Activated naive CD4-positive, alpha-beta T cell treated with anti-CD3 and anti-CD28 coated beads for 36 hours (primary cell): ENCODE data around the gene E2F6. TPM values are rescaled to one million over a fixed set of nuclear protein-coding genes. Genes with fewer than 3 reads are reported as not detected.

Experiments used
- CTCF ChIA-PET: fragments of 350-600 bp; sonication (Branson Sonifier 250); formaldehyde crosslinking; loops from one replicate; lab custom pipeline; 2021; ENCODE audit warnings: antibody characterized with exemption; lab: Charles Lee
- DNase-seq: peaks from one replicate; pipeline ENCODE4 v3.0.0-alpha.2; 2020
- H3K27ac Mint-ChIP-seq: one replicate; pipeline ENCODE4 v1.8.0; 2021; ENCODE audit warnings: mild to moderate bottlenecking, mixed read lengths
- H3K27me3 Mint-ChIP-seq: one replicate; pipeline ENCODE4 v1.8.0; 2021; ENCODE audit warnings: low read depth, mixed read lengths
- H3K36me3 Mint-ChIP-seq: one replicate; pipeline ENCODE4 v1.8.0; 2021; ENCODE audit warnings: low read depth, mixed read lengths
- H3K4me1 Mint-ChIP-seq: one replicate; pipeline ENCODE4 v1.8.0; 2021; ENCODE audit warnings: low read depth, mixed read lengths
- H3K4me3 Mint-ChIP-seq: one replicate; pipeline ENCODE4 v1.8.0; 2021; ENCODE audit warnings: mild to moderate bottlenecking, moderate library complexity, mixed read lengths
- H3K9me3 Mint-ChIP-seq: one replicate; pipeline ENCODE4 v1.8.0; 2021; ENCODE audit warnings: mixed read lengths
- intact Hi-C: fragments of 100-400 bp; cut with micrococcal nuclease; formaldehyde crosslinking; loops from one replicate; pipeline ENCODE4 v1.15.1; 2023
- total RNA-seq, 2 experiments: library from RNA; stranded (reverse); gene quantifications; one replicate each; pipeline ENCODE4 v1.2.3, GENCODE V29; 2021

Gene E2F6
- total RNA-seq, 2 experiments from 2014 or later: 8.7 to 9.4 TPM

- Mint-ChIP-seq H3K36me3 (peaks cover 30% of the 10 kb centered on the region), H3K4me1 (no peaks in the 10 kb centered on the region), H3K27me3 (no peaks in the 10 kb centered on the region), H3K27ac (no peak overlapping the region), H3K9me3 (peaks cover 15% of the 10 kb centered on the region), H3K4me3 (no peak overlapping the region)
- CTCF ChIA-PET: interaction anchor here (0.7 to 0.9 kb wide), 2 partner anchors 209 to 306 kb away, joined by 3 read pairs; a partner anchor contains a TSS
- intact Hi-C loops: no loop called here
- DNase-seq: no peak
Measured at GRCh38 chr2:11438555-11439080, 27.3 kb downstream of the E2F6 start.

DNA sequence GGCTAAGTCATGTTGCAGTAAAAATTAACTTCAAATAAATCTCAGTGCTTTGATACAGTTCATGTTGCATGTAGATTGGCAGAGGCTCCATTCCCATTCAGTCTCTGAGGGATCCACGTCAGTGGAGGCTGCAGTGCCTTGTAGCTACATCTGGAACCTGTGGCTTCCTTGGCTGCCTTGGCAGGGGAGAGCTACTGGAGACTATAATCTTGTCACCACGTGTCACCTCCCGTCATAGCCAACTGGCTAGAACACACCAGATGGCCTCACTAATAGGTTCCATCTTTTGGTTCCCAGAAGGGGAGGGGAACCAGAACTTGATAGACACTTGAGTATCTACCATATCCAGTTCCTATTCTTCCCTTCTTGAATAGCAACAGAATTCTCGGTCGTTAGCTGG lies 28.4 kb downstream of the E2F6 start:
- no peaks in the 10 kb centered on the region for H3K27me3 Mint-ChIP-seq
- intact Hi-C loops: no loop called here
- CTCF ChIA-PET: interaction anchor here (0.9 kb wide), 1 partner anchor 305 kb away, joined by 3 read pairs; a partner anchor contains a TSS

GRCh38 chr2:11435036-11435435 lies 30.9 kb downstream of the E2F6 start:
- Mint-ChIP-seq H3K27me3 (no peaks in the 10 kb centered on the region), H3K9me3 (peaks cover 3% of the 10 kb centered on the region), H3K4me3 (no peak overlapping the region), H3K27ac (no peak overlapping the region), H3K4me1 (no peaks in the 10 kb centered on the region), H3K36me3 (peaks cover 6% of the 10 kb centered on the region)
- no peak for DNase-seq
- CTCF ChIA-PET: no interaction called here
- intact Hi-C loops: no loop called here

More for the DNA sequence above, 28.4 kb downstream of the E2F6 start:
- Mint-ChIP-seq H3K4me1 (no peaks in the 10 kb centered on the region), H3K27ac (no peak overlapping the region), H3K4me3 (no peak overlapping the region), H3K9me3 (peaks cover 10% of the 10 kb centered on the region), H3K36me3 (peaks cover 22% of the 10 kb centered on the region)
- DNase-seq: no peak

- H3K27ac Mint-ChIP-seq: no peak overlapping the region
- peaks cover 3% of the 10 kb centered on the region for H3K9me3 Mint-ChIP-seq
- H3K27me3 Mint-ChIP-seq: no peaks in the 10 kb centered on the region
- peaks cover 4% of the 10 kb centered on the region for H3K36me3 Mint-ChIP-seq
- H3K4me1 Mint-ChIP-seq: no peaks in the 10 kb centered on the region
- CTCF ChIA-PET: interaction anchor here (0.5 kb wide), 1 partner anchor 616 kb away, joined by 4 read pairs; no protein-coding TSS in a partner anchor
- DNase-seq: no peak
- intact Hi-C loops: no loop called here
- H3K4me3 Mint-ChIP-seq: no peak overlapping the region
Measured at GRCh38 chr2:11434443-11434842, 31.5 kb downstream of the E2F6 start.

- Mint-ChIP-seq H3K27ac (no peak overlapping the region), H3K36me3 (peaks cover 4% of the 10 kb centered on the region), H3K4me3 (no peak overlapping the region), H3K27me3 (no peaks in the 10 kb centered on the region), H3K9me3 (peaks cover 3% of the 10 kb centered on the region), H3K4me1 (no peaks in the 10 kb centered on the region)
- CTCF ChIA-PET: interaction anchor here (0.5 kb wide), 1 partner anchor 616 kb away, joined by 4 read pairs; no protein-coding TSS in a partner anchor
- intact Hi-C loops: no loop called here
- DNase-seq: no peak
Measured at GRCh38 chr2:11433822-11434221, 32.1 kb downstream of the E2F6 start.

DNA sequence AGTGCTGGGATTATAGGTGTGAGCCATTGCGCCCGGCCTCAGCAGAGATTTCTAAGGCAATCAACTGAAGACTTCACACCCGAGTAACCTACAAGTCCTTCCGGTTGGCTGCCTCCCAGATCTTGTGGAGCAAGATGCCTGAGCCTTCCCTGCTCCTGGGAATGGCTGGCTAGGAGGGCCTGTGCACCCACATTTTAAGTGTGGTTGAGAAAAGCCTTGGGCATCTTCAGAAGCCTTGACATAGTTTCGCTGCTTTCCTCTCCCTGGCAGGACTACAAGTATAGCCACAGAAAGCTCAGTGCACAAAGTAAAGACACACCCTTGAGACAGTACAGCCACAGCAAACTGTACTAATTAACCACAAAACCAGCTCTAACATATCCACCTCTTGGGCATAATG lies 35.2 kb downstream of the E2F6 start:
- no peak for DNase-seq
- H3K36me3 Mint-ChIP-seq: peaks cover 2% of the 10 kb centered on the region
- no peak overlapping the region for H3K4me3 Mint-ChIP-seq
- H3K4me1 Mint-ChIP-seq: no peaks in the 10 kb centered on the region
- H3K27ac Mint-ChIP-seq: no peak overlapping the region
- intact Hi-C loops: no loop called here
- H3K27me3 Mint-ChIP-seq: no peaks in the 10 kb centered on the region
- CTCF ChIA-PET: interaction anchor here (1.6 kb wide), 1 partner anchor 13 kb away, joined by 5 read pairs; no protein-coding TSS in a partner anchor
- peaks cover 3% of the 10 kb centered on the region for H3K9me3 Mint-ChIP-seq

DNA sequence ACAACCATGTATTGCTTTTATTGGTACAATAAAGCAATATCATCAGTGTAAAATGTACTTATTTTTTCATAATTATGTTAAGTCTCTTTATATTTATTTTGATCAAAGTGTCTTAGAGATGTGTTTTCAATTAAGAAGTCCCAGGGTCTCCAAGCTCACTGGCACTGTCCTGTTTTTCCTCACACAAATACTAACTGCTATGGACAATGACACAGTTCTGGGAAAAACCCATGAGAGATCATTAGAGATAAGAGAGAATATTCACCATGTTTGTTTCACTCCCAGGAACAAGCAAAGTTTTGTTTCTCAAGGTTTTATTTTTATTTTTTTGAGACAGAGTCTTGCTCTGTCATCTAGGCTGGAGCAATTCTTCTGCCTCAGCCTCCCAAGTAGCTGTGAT lies 38.7 kb downstream of the E2F6 start:
- no peaks in the 10 kb centered on the region for H3K4me1 Mint-ChIP-seq
- CTCF ChIA-PET: interaction anchor here (1.6 kb wide), 1 partner anchor 10 kb away, joined by 3 read pairs; no protein-coding TSS in a partner anchor
- no peaks in the 10 kb centered on the region for H3K27me3 Mint-ChIP-seq
- H3K36me3 Mint-ChIP-seq: peaks cover 1% of the 10 kb centered on the region
- no peak for DNase-seq
- intact Hi-C loops: no loop called here
- H3K27ac Mint-ChIP-seq: no peak overlapping the region
- no peak overlapping the region for H3K4me3 Mint-ChIP-seq
- no peaks in the 10 kb centered on the region for H3K9me3 Mint-ChIP-seq

GRCh38 chr2:11422901-11423435 lies 43.0 kb downstream of the E2F6 start:
- Mint-ChIP-seq H3K4me3 (no peak overlapping the region), H3K27me3 (no peaks in the 10 kb centered on the region), H3K27ac (no peak overlapping the region), H3K4me1 (no peaks in the 10 kb centered on the region), H3K9me3 (peaks cover 6% of the 10 kb centered on the region), H3K36me3 (peaks cover 4% of the 10 kb centered on the region)
- CTCF ChIA-PET: no interaction called here
- no peak for DNase-seq
- intact Hi-C loops: no loop called here

DNA sequence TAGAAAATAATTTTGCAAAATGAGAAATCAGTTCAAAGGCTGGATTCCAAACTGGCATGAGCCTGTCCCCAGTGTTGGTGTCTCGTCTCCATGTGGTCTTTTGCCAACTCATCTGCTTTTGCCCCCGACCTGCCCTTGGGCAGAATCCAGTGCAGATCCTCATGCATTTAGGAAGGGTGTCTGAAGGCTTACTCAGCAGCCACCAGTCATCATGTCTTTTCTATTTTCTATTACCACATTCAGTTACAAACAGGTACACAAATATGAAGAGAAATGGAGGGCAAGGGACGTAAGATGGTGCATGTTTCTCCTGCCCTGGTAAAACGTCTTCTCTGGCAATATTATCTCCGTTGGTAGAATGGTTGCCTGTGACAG lies 43.5 kb downstream of the E2F6 start:
- Mint-ChIP-seq H3K4me3 (no peak overlapping the region), H3K27me3 (no peaks in the 10 kb centered on the region), H3K4me1 (no peaks in the 10 kb centered on the region), H3K9me3 (peaks cover 9% of the 10 kb centered on the region), H3K36me3 (peaks cover 5% of the 10 kb centered on the region), H3K27ac (no peak overlapping the region)
- CTCF ChIA-PET: no interaction called here
- DNase-seq: no peak
- intact Hi-C loops: no loop called here

DNA sequence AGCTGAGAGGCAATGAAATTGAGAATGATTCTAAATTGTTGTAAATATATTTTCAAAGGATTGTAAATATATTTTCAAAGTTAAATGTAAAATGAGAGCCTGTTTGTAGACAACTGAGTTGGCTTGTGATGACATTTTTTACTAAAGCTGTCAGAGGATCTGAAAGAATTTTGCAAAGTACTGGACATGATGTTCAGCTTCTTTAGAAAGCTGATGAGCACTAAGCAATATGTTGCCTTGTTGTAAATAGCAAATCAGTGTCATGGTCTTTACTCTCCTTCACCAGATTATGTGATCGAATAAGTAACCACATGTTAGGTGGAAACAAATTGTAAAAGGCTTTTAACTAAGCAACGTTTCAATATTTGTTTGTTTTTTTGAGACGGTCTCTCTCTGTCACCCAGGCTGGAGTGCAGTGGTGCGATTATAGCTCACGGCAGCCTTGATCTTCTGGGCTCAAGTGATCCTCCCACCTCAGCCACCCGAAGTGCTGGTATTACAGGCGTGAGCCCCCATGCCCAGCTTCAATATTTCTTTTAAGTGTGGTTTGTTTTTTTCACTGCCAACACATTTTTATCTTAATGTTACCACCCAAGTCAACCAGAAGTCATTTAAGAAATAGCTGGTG lies 44.0 kb downstream of the E2F6 start:
- Mint-ChIP-seq H3K27ac (no peak overlapping the region), H3K9me3 (peaks cover 9% of the 10 kb centered on the region), H3K36me3 (peaks cover 5% of the 10 kb centered on the region), H3K27me3 (no peaks in the 10 kb centered on the region), H3K4me1 (no peaks in the 10 kb centered on the region), H3K4me3 (no peak overlapping the region)
- CTCF ChIA-PET: interaction anchor here (0.6 to 1.1 kb wide), 2 partner anchors 201 to 202 kb away, joined by 3 to 5 read pairs; no protein-coding TSS in a partner anchor
- intact Hi-C loops: no loop called here
- DNase-seq: no peak

- H3K27ac Mint-ChIP-seq: no peak overlapping the region
- H3K27me3 Mint-ChIP-seq: no peaks in the 10 kb centered on the region
- no peak for DNase-seq
- CTCF ChIA-PET: no interaction called here
- intact Hi-C loops: no loop called here
- H3K4me1 Mint-ChIP-seq: no peaks in the 10 kb centered on the region
- H3K36me3 Mint-ChIP-seq: peaks cover 5% of the 10 kb centered on the region
- no peak overlapping the region for H3K4me3 Mint-ChIP-seq
- H3K9me3 Mint-ChIP-seq: peaks cover 9% of the 10 kb centered on the region
Measured at GRCh38 chr2:11420671-11421070, 45.3 kb downstream of the E2F6 start.

DNA sequence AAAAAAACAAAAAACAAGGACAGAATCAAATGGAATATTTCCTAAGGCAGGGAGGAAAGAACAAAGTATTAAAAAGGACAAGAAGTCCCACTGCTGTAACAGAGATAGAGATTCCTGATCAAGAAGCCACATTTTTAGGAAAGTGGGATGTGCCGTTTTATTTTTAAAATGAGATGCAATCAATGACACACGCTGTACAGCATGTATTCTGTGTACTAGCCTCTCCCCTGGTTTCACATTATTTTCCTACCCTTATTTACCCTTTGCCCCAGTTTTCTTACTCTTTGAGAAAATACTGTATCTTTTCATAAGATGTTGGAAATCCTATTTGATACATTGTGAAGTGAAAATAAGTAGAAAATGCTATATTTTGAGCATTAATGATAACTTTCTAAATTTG lies 45.8 kb downstream of the E2F6 start:
- Mint-ChIP-seq H3K36me3 (peaks cover 5% of the 10 kb centered on the region), H3K4me3 (no peak overlapping the region), H3K27me3 (no peaks in the 10 kb centered on the region), H3K4me1 (no peaks in the 10 kb centered on the region), H3K27ac (no peak overlapping the region), H3K9me3 (peaks cover 9% of the 10 kb centered on the region)
- CTCF ChIA-PET: interaction anchor here (0.6 to 0.9 kb wide), 3 partner anchors 158 to 848 kb away, joined by 3 to 5 read pairs (median 4); no protein-coding TSS in a partner anchor
- intact Hi-C loops: no loop called here
- DNase-seq: no peak
